MM.1S (cell line): Measurements from ENCODE around the gene TSPAN32.

Experiments used
- DNase-seq: peaks from one replicate; pipeline ENCODE4 v3.0.0-alpha.2; 2015
- H2AFZ ChIP-seq: fragments of 300-600 bp; sonication (generic); 2 replicates; pipeline ENCODE4 v1.6.0; 2016; ENCODE audit warnings: antibody characterized with exemption, low read length
- H3F3A ChIP-seq: fragments of 300-600 bp; sonication (generic); 2 replicates; pipeline ENCODE4 v1.6.1; 2016; ENCODE audit warnings: mild to moderate bottlenecking, antibody characterized with exemption, low read length, moderate library complexity, mixed read lengths; ENCODE audit not compliant: insufficient read depth
- H3K27ac ChIP-seq: fragments of 300-600 bp; sonication (generic); 2 replicates; pipeline ENCODE4 v1.5.1; 2016; ENCODE audit warnings: mild to moderate bottlenecking, low read length
- H3K27me3 ChIP-seq: fragments of 300-600 bp; sonication (generic); replicated peaks from 2 replicates; pipeline ENCODE4 v1.6.0; 2016; ENCODE audit warnings: low read length; ENCODE audit not compliant: insufficient read depth
- H3K36me3 ChIP-seq: fragments of 300-600 bp; sonication (generic); replicated peaks from 2 replicates; pipeline ENCODE4 v1.6.1; 2016; ENCODE audit warnings: mild to moderate bottlenecking, low read length, mixed read lengths; ENCODE audit not compliant: insufficient read depth
- H3K4me1 ChIP-seq: fragments of 300-600 bp; sonication (generic); 2 replicates; pipeline ENCODE4 v1.6.1; 2016; ENCODE audit warnings: low read length, mixed read lengths
- H3K4me2 ChIP-seq: fragments of 300-600 bp; sonication (generic); 2 replicates; pipeline ENCODE4 v1.6.0; 2016; ENCODE audit warnings: low read depth, low read length
- H3K4me3 ChIP-seq: fragments of 300-600 bp; sonication (generic); 2 replicates; pipeline ENCODE4 v1.5.1; 2016; ENCODE audit warnings: low read length, mixed read lengths
- H3K79me2 ChIP-seq: fragments of 300-600 bp; sonication (generic); 2 replicates; pipeline ENCODE4 v1.6.1; 2016; ENCODE audit warnings: mixed run types, low read length, mixed read lengths
- H3K9ac ChIP-seq: fragments of 300-600 bp; sonication (generic); 2 replicates; pipeline ENCODE4 v1.6.1; 2016; ENCODE audit warnings: low read length, mixed read lengths
- H3K9me2 ChIP-seq: fragments of 300-600 bp; sonication (generic); replicated peaks from 2 replicates; pipeline ENCODE4 v1.6.1; 2016; ENCODE audit warnings: mild to moderate bottlenecking, low read length, mixed read lengths; ENCODE audit not compliant: insufficient read depth
- H3K9me3 ChIP-seq: fragments of 300-600 bp; sonication (generic); replicated peaks from 2 replicates; pipeline ENCODE4 v1.6.1; 2016; ENCODE audit warnings: mild to moderate bottlenecking, low read length, mixed read lengths; ENCODE audit not compliant: insufficient read depth
- H4K20me1 ChIP-seq: fragments of 300-600 bp; sonication (generic); 2 replicates; pipeline ENCODE4 v1.6.1; 2016; ENCODE audit warnings: mild to moderate bottlenecking, low read length, moderate library complexity, mixed read lengths; ENCODE audit not compliant: insufficient read depth
- CTCF ChIP-seq: fragments of 300-600 bp; sonication (generic); IDR thresholded peaks from 2 replicates; pipeline ENCODE4 v1.5.1; 2016; ENCODE audit warnings: antibody characterized with exemption, low read length, mixed read lengths
- EZH2 ChIP-seq: fragments of 300-600 bp; sonication (generic); optimal IDR thresholded peaks from 2 replicates; pipeline ENCODE3; 2017; ENCODE audit warnings: low read depth, mild to moderate bottlenecking, antibody characterized with exemption, low read length, mixed read lengths
- EZH2phosphoT487 ChIP-seq: fragments of 300-600 bp; sonication (generic); IDR thresholded peaks from 2 replicates; pipeline ENCODE4 v1.6.1; 2018; ENCODE audit warnings: antibody characterized with exemption, low read length

Gene TSPAN32

GRCh38 chr11:2298131-2298794 is 3.5 kb upstream of the TSPAN32 start:
- Histone ChIP-seq H3K9ac (no peak overlapping the region), H3K79me2 (no peaks in the 10 kb centered on the region), H3K4me1 (no peaks in the 10 kb centered on the region), H3K4me3 (no peak overlapping the region), H3K9me3 (no peaks in the 10 kb centered on the region), H3K9me2 (no peaks in the 10 kb centered on the region), H3K4me2 (no peak overlapping the region), H3K27me3 (peaks cover 93% of the 10 kb centered on the region), H2AFZ (no peak overlapping the region), H4K20me1 (no peaks in the 10 kb centered on the region), H3K27ac (no peak overlapping the region), H3K36me3 (no peaks in the 10 kb centered on the region), H3F3A (no peaks in the 10 kb centered on the region)
- TF ChIP-seq EZH2phosphoT487 (no peak), EZH2 (no peak), CTCF (no peak)
- no peak for DNase-seq

GRCh38 chr11:2298795-2299761 is 2.7 kb upstream of the TSPAN32 start:
- Histone ChIP-seq H2AFZ (no peak overlapping the region), H3K36me3 (no peaks in the 10 kb centered on the region), H3K9me3 (no peaks in the 10 kb centered on the region), H3K27ac (no peak overlapping the region), H4K20me1 (no peaks in the 10 kb centered on the region), H3K9ac (no peak overlapping the region), H3K4me3 (no peak overlapping the region), H3K27me3 (peaks cover 91% of the 10 kb centered on the region), H3K4me1 (no peaks in the 10 kb centered on the region), H3K4me2 (no peak overlapping the region), H3K9me2 (no peaks in the 10 kb centered on the region), H3K79me2 (no peaks in the 10 kb centered on the region), H3F3A (no peaks in the 10 kb centered on the region)
- no peak for TF ChIP-seq CTCF
- no peak for TF ChIP-seq EZH2phosphoT487
- TF ChIP-seq EZH2 = no peak
- DNase-seq = no peak

GRCh38 chr11:2299773-2300172 is 2.0 kb upstream of the TSPAN32 start:
- DNase-seq = no peak
- no peak overlapping the region for H3K4me2 ChIP-seq
- H3K27me3 ChIP-seq = peaks cover 84% of the 10 kb centered on the region
- H3K4me1 ChIP-seq = no peaks in the 10 kb centered on the region
- no peak overlapping the region for H3K27ac ChIP-seq
- H3K9me3 ChIP-seq = no peaks in the 10 kb centered on the region
- no peak overlapping the region for H3K9ac ChIP-seq
- H2AFZ ChIP-seq = no peak overlapping the region
- H3K79me2 ChIP-seq = no peaks in the 10 kb centered on the region
- no peak for TF ChIP-seq EZH2
- no peak for TF ChIP-seq EZH2phosphoT487
- TF ChIP-seq CTCF = no peak
- no peak overlapping the region for H3K4me3 ChIP-seq
- H3K36me3 ChIP-seq = no peaks in the 10 kb centered on the region
- H3F3A ChIP-seq = no peaks in the 10 kb centered on the region
- H4K20me1 ChIP-seq = no peaks in the 10 kb centered on the region
- H3K9me2 ChIP-seq = no peaks in the 10 kb centered on the region
